Neural progenitor cell (in vitro differentiated cells): Measurements from ENCODE around the gene ZFYVE19.

Source experiments
- CTCF ChIP-seq: fragments of 200-600 bp; sonication (generic); IDR thresholded peaks from 2 replicates; pipeline ENCODE4 v1.5.1; 2017; ENCODE audit warnings: antibody characterized with exemption, mild to moderate bottlenecking
- EZH2 ChIP-seq: fragments of 200-600 bp; sonication (generic); IDR thresholded peaks from 2 replicates; pipeline ENCODE4 v1.6.1; 2017; ENCODE audit warnings: antibody characterized with exemption, mild to moderate bottlenecking, moderate library complexity
- EZH2phosphoT487 ChIP-seq: fragments of 200-600 bp; sonication (generic); IDR thresholded peaks from 2 replicates; pipeline ENCODE4 v1.6.1; 2017; ENCODE audit warnings: antibody characterized with exemption

GRCh38 chr15:40823572-40824343 lies 16.9 kb downstream of the ZFYVE19 start:
- TF ChIP-seq CTCF = no peak
- TF ChIP-seq EZH2phosphoT487 = no peak
- no peak for TF ChIP-seq EZH2
